DND-41 (cell line): ENCODE data around the gene ZNF302.

ENCODE experiments used
- ATAC-seq: fragments of 200-7000 bp; cut with Tn5 transposase; 3 replicates; pipeline ENCODE4 v1.9.1; 2021; ENCODE audit warnings: low read depth; ENCODE audit not compliant: insufficient read depth
- DNase-seq: peaks from one replicate; pipeline ENCODE4 v3.0.0-alpha.2; 2020
- H2AFZ ChIP-seq: 2 replicates; pipeline ENCODE4 v1.6.0; 2012; ENCODE audit warnings: low read depth, low read length
- H3K27ac ChIP-seq: 2 replicates; pipeline ENCODE4 v1.5.1; 2012; ENCODE audit warnings: low read length, inconsistent platforms
- H3K27me3 ChIP-seq: fragments of 200-600 bp; sonication (generic); 2 replicates; pipeline ENCODE4 v1.6.0; 2012; ENCODE audit warnings: low read length, mild to moderate bottlenecking, inconsistent platforms; ENCODE audit not compliant: insufficient read depth, poor library complexity
- H3K36me3 ChIP-seq: 2 replicates; pipeline ENCODE4 v1.5.1; 2012; ENCODE audit warnings: low read length, inconsistent platforms; ENCODE audit not compliant: insufficient read depth
- H3K4me1 ChIP-seq: 2 replicates; pipeline ENCODE4 v1.5.1; 2012; ENCODE audit warnings: mild to moderate bottlenecking, low read length; ENCODE audit not compliant: insufficient read depth
- H3K4me2 ChIP-seq: 2 replicates; pipeline ENCODE4 v1.6.0; 2012; ENCODE audit warnings: mild to moderate bottlenecking, moderate library complexity, low read length, inconsistent platforms; ENCODE audit not compliant: insufficient read depth
- H3K4me3 ChIP-seq, 2 experiments: fragments of 200-600 bp in 1 of 2; shearing (Covaris generic) in 1 of 2; 2 replicates each; pipeline ENCODE4 v1.5.1; 2012 to 2016; ENCODE audit warnings: inconsistent platforms in 2 of 2, low read length in 2 of 2, mild to moderate bottlenecking in 2 of 2, low read depth in 1 of 2, moderate library complexity in 1 of 2
- H3K79me2 ChIP-seq: 2 replicates; pipeline ENCODE4 v1.6.0; 2012; ENCODE audit warnings: low read length, inconsistent platforms; ENCODE audit not compliant: insufficient read depth
- H3K9ac ChIP-seq: 2 replicates; pipeline ENCODE4 v1.6.0; 2012; ENCODE audit warnings: low read depth, mild to moderate bottlenecking, inconsistent platforms, low read length, moderate library complexity
- H3K9me3 ChIP-seq: 2 replicates; pipeline ENCODE4 v1.5.1; 2012; ENCODE audit warnings: low read length, moderate library complexity, mild to moderate bottlenecking, inconsistent platforms; ENCODE audit not compliant: insufficient read depth, severe bottlenecking
- H4K20me1 ChIP-seq: 2 replicates; pipeline ENCODE4 v1.6.0; 2012; ENCODE audit warnings: low read length; ENCODE audit not compliant: insufficient read depth
- EZH2 ChIP-seq: IDR thresholded peaks from 3 replicates; pipeline ENCODE4 v1.6.1; 2012; ENCODE audit warnings: borderline replicate concordance, low read depth, mild to moderate bottlenecking, moderate library complexity, low read length, inconsistent platforms; ENCODE audit not compliant: severe bottlenecking
- TF ChIP-seq, protein P1 (sequence below): IDR thresholded peaks from 2 replicates; pipeline ENCODE4 v1.5.1; 2012; ENCODE audit warnings: borderline replicate concordance, low read length, moderate library complexity, mild to moderate bottlenecking; ENCODE audit not compliant: poor library complexity, severe bottlenecking; ENCODE audit errors: extremely low read depth

Gene ZNF302

DNA sequence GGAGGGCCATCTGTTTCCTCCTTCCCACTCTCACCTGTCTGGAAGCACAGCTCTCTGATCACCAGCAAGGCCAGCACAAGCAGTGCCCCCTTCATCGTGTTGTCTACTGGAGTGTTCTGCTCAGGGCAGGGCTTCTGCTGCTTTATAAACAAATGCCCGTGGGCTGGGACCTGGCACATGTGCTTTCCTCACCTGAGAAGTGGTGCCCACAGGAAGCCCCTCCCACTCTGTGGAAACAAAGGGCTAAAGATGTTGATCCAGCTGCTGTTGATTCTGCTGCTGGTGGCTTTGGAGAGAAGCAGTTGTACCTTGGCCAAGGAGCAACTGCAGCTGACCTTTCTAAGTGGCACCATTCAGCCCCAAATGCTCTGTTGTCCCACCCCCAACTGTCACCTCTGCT lies 30.2 kb downstream of the ZNF302 start:
- H3K9ac ChIP-seq: no peak overlapping the region
- no peaks in the 10 kb centered on the region for H3K79me2 ChIP-seq
- ATAC-seq (no peak), DNase-seq (no peak)
- TF ChIP-seq, protein P1, sequence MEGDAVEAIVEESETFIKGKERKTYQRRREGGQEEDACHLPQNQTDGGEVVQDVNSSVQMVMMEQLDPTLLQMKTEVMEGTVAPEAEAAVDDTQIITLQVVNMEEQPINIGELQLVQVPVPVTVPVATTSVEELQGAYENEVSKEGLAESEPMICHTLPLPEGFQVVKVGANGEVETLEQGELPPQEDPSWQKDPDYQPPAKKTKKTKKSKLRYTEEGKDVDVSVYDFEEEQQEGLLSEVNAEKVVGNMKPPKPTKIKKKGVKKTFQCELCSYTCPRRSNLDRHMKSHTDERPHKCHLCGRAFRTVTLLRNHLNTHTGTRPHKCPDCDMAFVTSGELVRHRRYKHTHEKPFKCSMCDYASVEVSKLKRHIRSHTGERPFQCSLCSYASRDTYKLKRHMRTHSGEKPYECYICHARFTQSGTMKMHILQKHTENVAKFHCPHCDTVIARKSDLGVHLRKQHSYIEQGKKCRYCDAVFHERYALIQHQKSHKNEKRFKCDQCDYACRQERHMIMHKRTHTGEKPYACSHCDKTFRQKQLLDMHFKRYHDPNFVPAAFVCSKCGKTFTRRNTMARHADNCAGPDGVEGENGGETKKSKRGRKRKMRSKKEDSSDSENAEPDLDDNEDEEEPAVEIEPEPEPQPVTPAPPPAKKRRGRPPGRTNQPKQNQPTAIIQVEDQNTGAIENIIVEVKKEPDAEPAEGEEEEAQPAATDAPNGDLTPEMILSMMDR: no peak
- TF ChIP-seq EZH2: no peak
- no peaks in the 10 kb centered on the region for H3K4me1 ChIP-seq
- no peaks in the 10 kb centered on the region for H4K20me1 ChIP-seq
- no peaks in the 10 kb centered on the region for H3K36me3 ChIP-seq
- no peak overlapping the region for H3K27ac ChIP-seq
- H3K4me2 ChIP-seq: no peak overlapping the region
- H3K9me3 ChIP-seq: peaks cover 3% of the 10 kb centered on the region
- H2AFZ ChIP-seq: no peak overlapping the region
- H3K4me3 ChIP-seq: no peak overlapping the region
- no peaks in the 10 kb centered on the region for H3K27me3 ChIP-seq

DNA sequence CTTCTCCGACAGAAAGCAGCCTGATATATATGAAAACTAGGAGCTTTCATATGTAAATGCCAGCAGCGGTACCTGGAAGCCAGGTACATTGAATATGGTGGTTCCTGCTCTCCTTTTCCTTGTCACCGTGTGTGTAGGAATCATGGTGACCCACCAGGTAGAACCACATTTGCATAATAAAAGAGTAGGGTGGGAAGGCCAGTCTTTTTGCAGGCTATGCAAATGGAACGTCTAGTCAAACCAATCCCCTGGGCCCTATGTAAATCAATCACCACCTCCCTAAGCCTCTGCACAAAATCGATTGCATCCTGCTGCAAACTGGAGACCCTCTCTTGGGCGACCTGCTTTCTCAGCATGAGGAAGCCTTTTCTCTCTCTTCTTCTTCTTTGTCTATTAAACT lies 34.4 kb downstream of the ZNF302 start:
- Histone ChIP-seq H2AFZ (no peak overlapping the region), H3K9me3 (peaks cover 21% of the 10 kb centered on the region), H3K79me2 (no peaks in the 10 kb centered on the region), H3K4me1 (no peaks in the 10 kb centered on the region), H3K36me3 (no peaks in the 10 kb centered on the region), H3K9ac (no peak overlapping the region), H3K4me2 (no peak overlapping the region), H4K20me1 (no peaks in the 10 kb centered on the region), H3K27ac (no peak overlapping the region), H3K27me3 (no peaks in the 10 kb centered on the region), H3K4me3 (no peak overlapping the region)
- DNase-seq: no peak
- no peak for ATAC-seq
- no peak for TF ChIP-seq EZH2
- TF ChIP-seq, protein P1: no peak

DNA sequence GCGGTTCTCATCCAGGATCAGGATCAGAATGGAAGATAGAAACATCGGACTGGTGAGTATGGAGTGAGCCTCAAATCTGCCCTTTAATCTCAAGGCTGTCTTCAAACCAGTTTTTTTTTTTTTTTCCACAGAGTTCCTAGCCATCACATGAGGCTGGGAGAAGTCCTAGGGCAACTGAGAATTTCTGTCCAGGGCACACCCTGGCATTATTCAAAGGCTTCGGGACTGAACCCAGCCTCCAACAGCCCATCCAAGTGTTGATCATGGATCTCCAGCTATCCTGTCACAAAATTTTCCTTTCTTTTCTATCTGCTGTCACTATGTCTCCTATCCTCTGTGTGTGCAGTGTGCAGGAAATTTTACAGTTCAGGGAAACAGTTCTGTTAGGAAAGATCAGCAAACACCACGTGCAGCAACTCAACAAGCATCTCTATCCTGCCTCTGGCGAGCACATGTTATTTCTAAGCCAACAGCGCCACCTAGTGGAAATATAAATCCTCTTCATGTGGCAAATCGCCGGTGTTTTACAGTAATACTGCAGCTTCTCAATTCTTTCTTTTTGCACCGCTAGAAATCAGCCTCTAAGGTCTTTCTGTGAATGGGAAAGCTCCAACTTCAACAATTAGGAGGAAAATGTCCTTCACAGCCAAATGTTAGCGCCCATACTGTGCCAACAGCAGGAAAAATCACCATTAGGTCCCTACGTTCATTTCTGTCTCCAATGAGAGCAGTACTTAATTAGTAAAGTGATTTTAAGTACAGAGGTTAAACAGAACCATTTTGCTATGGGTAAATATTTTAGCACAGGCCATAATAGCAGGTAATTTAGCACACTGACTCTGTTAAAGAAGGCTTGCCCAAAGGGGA lies 35.1 kb downstream of the ZNF302 start:
- no peak for TF ChIP-seq EZH2
- TF ChIP-seq, protein P1: peak; percentile 82
- Histone ChIP-seq H3K9me3 (peaks cover 21% of the 10 kb centered on the region), H3K27ac (no peak overlapping the region), H4K20me1 (no peaks in the 10 kb centered on the region), H3K4me1 (no peaks in the 10 kb centered on the region), H3K79me2 (no peaks in the 10 kb centered on the region), H3K4me3 (no peak overlapping the region), H3K27me3 (no peaks in the 10 kb centered on the region), H3K4me2 (no peak overlapping the region), H3K36me3 (no peaks in the 10 kb centered on the region), H2AFZ (0 out of 2 replicates have a peak overlapping the region, but pooled peaks have one; percentile 13), H3K9ac (no peak overlapping the region)
- DNase-seq (peak; percentile 59), ATAC-seq (peak; percentile 62; the same call in 2 of the 3 replicates)
